GM12878 (cell line): ENCODE data around the gene ITGB8. TPM values are rescaled to one million over a fixed set of nuclear protein-coding genes. Genes with fewer than 3 reads are reported as not detected.

ENCODE experiments used
- ATAC-seq: fragments of 200-7000 bp; cut with Tn5 transposase; 3 replicates; pipeline ENCODE4 v1.9.1; 2020; ENCODE audit warnings: mild to moderate bottlenecking, moderate library complexity
- BruUV-seq: library from RNA; stranded (reverse); fragments of 400-500 nt; replicated peaks from 2 replicates; lab custom pipeline; 2021; lab: Mats Ljungman, UMichigan
- CTCF ChIA-PET: fragments of 300-600 bp; sonication (Branson Sonifier 250); formaldehyde crosslinking; extraction: SDS; loops from one replicate; lab custom pipeline; 2021; ENCODE audit warnings: inconsistent platforms; lab: Yijun Ruan, JAX
- POLR2A ChIA-PET: fragments of 350-600 bp; formaldehyde crosslinking; extraction: SDS; loops from one replicate; lab custom pipeline; 2021; ENCODE audit warnings: inconsistent platforms; lab: Charles Lee
- RAD21 ChIA-PET: fragments of 300-600 bp; sonication (Branson Sonifier 250); formaldehyde crosslinking; loops from one replicate; lab custom pipeline; 2023; ENCODE audit warnings: antibody characterized with exemption; ENCODE audit not compliant: unreplicated experiment; lab: Charles Lee
- SMC1A ChIA-PET: fragments of 300-600 bp; sonication (Branson Sonifier 250); formaldehyde crosslinking; loops from one replicate; lab custom pipeline; 2023; ENCODE audit not compliant: unreplicated experiment, uncharacterized antibody; lab: Charles Lee
- DNase-seq: peaks from one replicate; pipeline ENCODE4 v3.0.0-alpha.2; 2011; ENCODE audit warnings: low read depth, low spot score
- FAIRE-seq: peaks from 3 replicates; lab custom pipeline; 2011; peaks lifted over from hg19 to GRCh38; lab: Jason Lieb, UNC
- H2AFZ ChIP-seq: 2 replicates; pipeline ENCODE4 v1.6.0; 2011; ENCODE audit warnings: low read depth, low read length, control low read depth; ENCODE audit not compliant: control insufficient read depth
- H3K27ac ChIP-seq: 2 replicates; pipeline ENCODE4 v1.5.1; 2011; ENCODE audit warnings: control low read depth; ENCODE audit not compliant: control insufficient read depth, insufficient read depth
- H3K27me3 ChIP-seq, 2 experiments: replicated peaks in 1 of 2; 2 replicates each; pipeline versions ENCODE4 v1.6.0 to v1.6.1; 2011; ENCODE audit warnings: low read length in 1 of 2; ENCODE audit not compliant: control insufficient read depth in 2 of 2, insufficient read depth in 2 of 2
- H3K36me3 ChIP-seq, 2 experiments: 2 replicates each; pipeline ENCODE4 v1.5.1; 2011; ENCODE audit warnings: low read length in 1 of 2; ENCODE audit not compliant: control insufficient read depth in 2 of 2, insufficient read depth in 2 of 2
- H3K4me1 ChIP-seq: 2 replicates; pipeline ENCODE4 v1.6.1; 2011; ENCODE audit warnings: mild to moderate bottlenecking, low read length, moderate library complexity, mixed read lengths; ENCODE audit not compliant: control insufficient read depth, insufficient read depth
- H3K4me2 ChIP-seq: 2 replicates; pipeline ENCODE4 v1.6.0; 2011; ENCODE audit warnings: control low read depth; ENCODE audit not compliant: control insufficient read depth, insufficient read depth
- H3K4me3 ChIP-seq: fragments of 200-600 bp; sonication (generic); 2 replicates; pipeline ENCODE4 v1.5.1; 2016
- H3K79me2 ChIP-seq: 2 replicates; pipeline ENCODE4 v1.6.0; 2011; ENCODE audit warnings: low read length; ENCODE audit not compliant: control insufficient read depth, insufficient read depth
- H3K9ac ChIP-seq: 2 replicates; pipeline ENCODE4 v1.8.0; 2011; ENCODE audit warnings: low read length, control low read depth, mixed read lengths; ENCODE audit not compliant: control insufficient read depth, insufficient read depth
- H3K9me3 ChIP-seq: replicated peaks from 3 replicates; pipeline ENCODE4 v1.5.1; 2011; ENCODE audit warnings: mild to moderate bottlenecking, low read length; ENCODE audit not compliant: control insufficient read depth, insufficient read depth
- H4K20me1 ChIP-seq: 2 replicates; pipeline ENCODE4 v1.6.0; 2011; ENCODE audit not compliant: control insufficient read depth, insufficient read depth
- BMI1 ChIP-seq: fragments of 450-650 bp; IDR thresholded peaks from 2 replicates; pipeline ENCODE4 v1.6.1; 2016; ENCODE audit warnings: mild to moderate bottlenecking, moderate library complexity, borderline replicate concordance
- CBX3 ChIP-seq: fragments of 200-600 bp; sonication (generic); IDR thresholded peaks from 2 replicates; pipeline ENCODE4 v1.6.1; 2016; ENCODE audit warnings: low read depth, borderline replicate concordance
- CREM ChIP-seq: IDR thresholded peaks from 2 replicates; pipeline ENCODE4 v1.6.1; 2014; ENCODE audit warnings: antibody characterized with exemption, low read depth
- HDAC2 ChIP-seq: fragments of 200-600 bp; sonication (generic); IDR thresholded peaks from 2 replicates; pipeline ENCODE4 v1.6.1; 2017
- JUND ChIP-seq: IDR thresholded peaks from 2 replicates; pipeline ENCODE4 v1.6.1; 2012; ENCODE audit warnings: low read depth, mild to moderate bottlenecking, low read length, improper control_type of control experiment, moderate library complexity
- LARP7 ChIP-seq: fragments of 450-650 bp; IDR thresholded peaks from 2 replicates; pipeline ENCODE4 v1.6.1; 2017; ENCODE audit warnings: mild to moderate bottlenecking
- NFIC ChIP-seq: IDR thresholded peaks from 2 replicates; pipeline ENCODE4 v1.6.1; 2012; ENCODE audit warnings: low read depth, mild to moderate bottlenecking, inconsistent platforms, low read length, moderate library complexity
- TBL1XR1 ChIP-seq: IDR thresholded peaks from 2 replicates; pipeline ENCODE4 v1.6.1; 2012; ENCODE audit warnings: low read depth, low read length, improper control_type of control experiment
- ZNF274 ChIP-seq: IDR thresholded peaks from one replicate; pipeline ENCODE4 v1.8.0; 2011; ENCODE audit not compliant: insufficient read length, insufficient read depth
- WGBS: methylation state at CpG from one replicate; pipeline ENCODE4 v1.1.6; 2016; ENCODE audit warnings: low lambda C conversion rate; ENCODE audit not compliant: insufficient replicate concordance, insufficient coverage; ENCODE audit errors: missing lambda C conversion rate; 5-methylcytosine and 5-hydroxymethylcytosine counted together
- in situ Hi-C: fragments of 300-500 bp; cut with MboI; formaldehyde crosslinking; loops from 9 replicates; pipeline ENCODE4 v1.14.3; 2018; ENCODE audit warnings: mixed read lengths
- intact Hi-C: fragments of 100-400 bp; cut with micrococcal nuclease; formaldehyde crosslinking; loops from one replicate; pipeline ENCODE4 v1.14.2; 2022; ENCODE audit not compliant: unreplicated experiment
- polyA plus RNA-seq, 11 experiments: library from polyadenylated mRNA; depleted of rRNA in 4 of 11; unstranded in 6 of 11; stranded (reverse) in 5 of 11; fragments of >200 nt; fragmentation: Nextera tagmentation in 4 of 11; fragmentation: Illumina TruSeq in 1 of 11; extraction: Ambion mirVana in 4 of 11; extraction: Trizol in 1 of 11; gene quantifications; 1 replicate in 1 of 11; 2 replicates in 10 of 11; pipeline versions ENCODE4 v1.2.1 to v1.2.3, GENCODE V29; 2011 to 2016; ENCODE audit warnings: inconsistent platforms in 2 of 11, missing spikeins in 2 of 11, low read depth in 1 of 11
- total RNA-seq, 4 experiments: library from RNA; depleted of rRNA in 3 of 4; stranded (reverse); fragments of >200 nt in 3 of 4; fragmentation: Illumina TruSeq in 1 of 4; extraction: Trizol in 1 of 4; gene quantifications; 2 replicates each; pipeline versions ENCODE4 v1.2.1 to v1.2.3, GENCODE V29; 2013 to 2021

The ITGB8 gene
- total and polyA plus RNA-seq, 10 of the 15 experiments (the other 5 are each of a cell fraction or from before 2014, with no cell fraction given): 0.37 to 26.2 (median 1.5) TPM

DNA sequence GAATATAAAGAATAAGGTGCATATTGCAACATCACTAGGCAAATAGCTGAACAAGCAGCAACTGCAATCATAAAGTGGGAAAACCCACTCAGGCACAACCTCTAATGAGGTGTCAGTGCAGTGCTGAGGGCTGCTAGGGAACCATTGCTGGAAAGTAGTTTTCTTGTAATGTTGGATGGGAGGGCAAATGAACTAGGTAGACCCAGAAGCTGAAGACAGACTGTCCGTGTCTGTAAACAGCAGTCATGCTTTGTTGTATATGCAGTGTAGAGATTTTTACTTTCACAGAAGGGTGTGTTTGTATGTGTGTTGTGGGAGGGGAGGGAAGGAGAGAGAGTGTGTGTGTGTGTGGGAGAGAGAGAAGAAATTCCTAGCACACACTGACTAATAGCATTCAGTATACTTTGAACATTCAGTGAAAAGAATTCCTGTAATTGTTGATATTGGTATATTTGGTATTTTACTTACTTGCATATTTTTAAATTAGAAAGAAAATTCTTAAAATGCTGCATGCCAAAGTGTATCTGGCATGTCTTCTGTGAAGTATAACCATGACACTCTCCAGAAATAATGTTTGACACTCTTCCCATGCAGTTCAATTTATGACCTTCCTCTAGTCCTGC lies 28.8 kb downstream of the ITGB8 start:
- no peak overlapping the region for H2AFZ ChIP-seq
- H3K27me3 ChIP-seq: no peaks in the 10 kb centered on the region
- SMC1A ChIA-PET: interaction anchor here (0.5 to 1.0 kb wide), 5 partner anchors 9 to 248 kb away, joined by 3 to 4 read pairs (median 3); no protein-coding TSS in a partner anchor
- peaks cover 0 to 1% of the 10 kb centered on the region in 2 experiments; a peak in 1 of 4 replicates for H3K36me3 ChIP-seq
- in situ Hi-C loops (no loop called here), intact Hi-C loops (no loop called here)
- no peaks in the 10 kb centered on the region for H3K9me3 ChIP-seq
- H3K9ac ChIP-seq: no peak overlapping the region
- no peaks in the 10 kb centered on the region for H3K79me2 ChIP-seq
- CTCF ChIA-PET: interaction anchor here (0.8 to 1.2 kb wide), 3 partner anchors 13 to 208 kb away, joined by 3 to 4 read pairs (median 3); no protein-coding TSS in a partner anchor
- POLR2A ChIA-PET: interaction anchor here (0.6 to 1.2 kb wide), 3 partner anchors 46 to 1724 kb away, joined by 3 to 5 read pairs (median 4); no protein-coding TSS in a partner anchor
- H3K4me1 ChIP-seq: no peaks in the 10 kb centered on the region
- H3K4me3 ChIP-seq: no peak overlapping the region
- DNase-seq: no peak
- BruUV-seq: no TSS peak
- no peak overlapping the region for H3K27ac ChIP-seq
- 60% methylated on average over 1 of the region's 1 CpG for WGBS
- ATAC-seq: no peak; the same call in 2 of the 3 replicates
- no peak for FAIRE-seq
- TF ChIP-seq NFIC (no peak), BMI1 (no peak)
- TF ChIP-seq, all 136 proteins: peak for 0
- H3K4me2 ChIP-seq: no peak overlapping the region
- RAD21 ChIA-PET: interaction anchor here (0.6 kb wide), 1 partner anchor 57 kb away, joined by 4 read pairs; no protein-coding TSS in a partner anchor
- H4K20me1 ChIP-seq: no peaks in the 10 kb centered on the region

DNA sequence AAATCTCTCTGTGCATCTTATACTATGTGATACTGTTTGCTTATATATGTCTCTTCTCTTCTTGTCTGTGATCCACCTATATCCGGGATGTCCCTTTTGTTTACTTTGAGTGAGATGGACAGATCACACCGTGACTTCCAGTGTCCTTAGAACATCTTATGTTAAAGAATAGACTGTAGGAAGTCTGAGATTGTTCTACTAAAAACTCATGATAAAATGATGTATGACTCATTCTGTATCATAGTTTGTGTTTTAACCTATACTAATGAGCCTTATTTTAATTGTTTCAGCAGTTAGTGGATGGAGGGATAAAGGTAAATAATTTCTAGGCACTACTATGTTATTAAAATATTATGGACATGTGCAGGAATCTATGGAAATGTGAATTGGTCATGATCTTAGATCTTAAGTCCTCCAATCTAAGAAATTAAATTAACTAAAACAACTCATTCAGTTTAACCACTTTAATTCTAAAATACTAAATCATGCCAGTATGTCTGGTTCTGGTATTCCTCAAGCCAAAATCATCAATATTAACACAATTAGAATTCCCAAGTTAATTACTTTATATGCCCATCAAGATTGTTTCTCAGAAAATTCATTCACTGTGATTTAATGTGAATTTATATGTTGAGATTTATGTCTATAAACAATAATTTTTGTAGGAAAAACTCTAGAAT lies 32.0 kb downstream of the ITGB8 start:
- SMC1A ChIA-PET: no interaction called here
- Histone ChIP-seq H3K4me3 (no peak overlapping the region), H3K9me3 (no peaks in the 10 kb centered on the region)
- DNase-seq: no peak
- ATAC-seq: no peak
- POLR2A ChIA-PET: no interaction called here
- intact Hi-C loops: no loop called here
- CTCF ChIA-PET: no interaction called here
- no TSS peak for BruUV-seq
- FAIRE-seq: no peak
- TF ChIP-seq ZNF274: no peak
- no peak for TF ChIP-seq JUND
- TF ChIP-seq HDAC2: no peak
- no peak for TF ChIP-seq TBL1XR1
- no peak for TF ChIP-seq CREM
- no peak for TF ChIP-seq CBX3
- no peak for TF ChIP-seq LARP7
- TF ChIP-seq, all 136 proteins: peak for 0
- Histone ChIP-seq H3K4me1 (no peaks in the 10 kb centered on the region), H3K36me3 (peaks cover 0 to 4% of the 10 kb centered on the region in 2 experiments; a peak in 2 of 4 replicates), H3K79me2 (no peaks in the 10 kb centered on the region), H3K27ac (no peak overlapping the region), H3K9ac (no peak overlapping the region), H3K4me2 (no peak overlapping the region), H2AFZ (no peak overlapping the region), H4K20me1 (no peaks in the 10 kb centered on the region), H3K27me3 (no peaks in the 10 kb centered on the region)
- RAD21 ChIA-PET: no interaction called here
- WGBS: 48% methylated on average over 2 of the region's 2 CpGs
- in situ Hi-C loops: no loop called here
